GM18526 (cell line): ENCODE data around the gene ASXL3.

Experiments used
- POLR2A ChIP-seq: IDR thresholded peaks from 3 replicates; pipeline ENCODE4 v1.6.1; 2011; ENCODE audit not compliant: insufficient read length; ENCODE audit errors: extremely low read depth

The ASXL3 gene

DNA sequence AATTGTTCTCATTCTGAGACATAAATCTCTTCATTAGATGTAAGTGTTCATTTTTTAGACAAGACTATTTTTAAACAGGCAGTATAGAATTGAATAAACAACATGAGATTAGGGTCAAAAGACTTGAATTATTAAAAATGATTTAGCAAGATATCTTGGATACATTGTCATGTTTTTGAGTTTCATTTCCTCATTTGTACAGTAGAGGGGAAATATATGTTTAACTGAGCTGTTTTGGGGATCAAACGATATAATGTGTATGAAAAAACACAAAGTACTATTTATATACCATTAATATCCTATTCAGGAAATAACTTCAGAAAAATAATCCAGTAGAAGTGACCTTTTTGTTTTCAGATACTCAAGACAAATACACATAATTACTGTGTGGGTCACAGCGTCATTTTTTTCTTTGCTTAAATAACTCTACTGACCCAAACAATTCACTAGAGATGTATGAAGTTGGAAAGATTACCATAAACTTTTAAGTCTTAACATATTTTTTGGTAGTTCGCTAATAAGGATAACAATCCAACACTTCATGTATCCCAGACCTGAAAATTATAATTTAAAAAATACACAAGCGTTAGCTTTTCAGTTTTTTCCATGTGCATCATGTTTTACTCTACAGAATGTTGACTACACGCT lies 896 bp upstream of the ASXL3 start:
- no peak for TF ChIP-seq POLR2A

DNA sequence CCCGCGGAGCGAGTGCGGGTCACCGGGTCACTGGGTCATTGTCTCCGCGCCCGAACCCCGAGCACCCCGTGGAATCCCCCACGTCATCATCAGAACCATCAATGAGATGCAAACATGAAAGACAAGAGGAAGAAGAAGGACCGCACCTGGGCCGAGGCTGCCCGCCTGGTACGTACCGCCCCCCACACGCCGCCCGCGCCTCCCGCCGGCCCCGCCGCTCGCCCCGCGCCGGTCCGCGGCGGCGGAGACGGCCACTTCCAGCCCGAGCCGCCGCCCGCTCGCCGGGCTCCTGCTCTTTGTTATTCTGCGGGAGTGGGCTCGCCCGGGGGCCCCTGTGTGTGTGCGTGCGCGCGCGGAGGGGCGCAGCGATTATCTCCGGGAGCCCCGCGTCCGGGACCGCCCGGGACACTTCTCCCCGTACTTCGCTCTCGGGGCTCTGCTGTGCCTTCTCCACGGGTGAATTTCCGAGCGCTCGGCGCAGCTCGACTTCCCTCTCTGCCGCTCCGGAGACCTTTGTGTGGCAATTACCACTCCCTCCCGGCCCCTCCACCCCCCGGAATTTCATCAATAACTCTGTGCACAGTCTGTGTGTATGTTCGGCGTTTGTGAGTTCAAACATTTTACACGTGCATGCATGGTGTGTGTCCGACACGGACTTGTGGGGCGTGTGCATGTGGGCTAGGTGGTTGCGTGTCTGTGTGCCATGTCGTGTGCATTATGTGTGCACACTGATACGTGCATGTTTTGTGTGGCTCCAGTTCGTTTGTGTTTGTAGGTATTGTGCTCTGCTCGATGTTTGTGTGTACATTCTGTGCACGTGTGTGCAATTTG lies 714 bp downstream of the ASXL3 start:
- no peak for TF ChIP-seq POLR2A

DNA sequence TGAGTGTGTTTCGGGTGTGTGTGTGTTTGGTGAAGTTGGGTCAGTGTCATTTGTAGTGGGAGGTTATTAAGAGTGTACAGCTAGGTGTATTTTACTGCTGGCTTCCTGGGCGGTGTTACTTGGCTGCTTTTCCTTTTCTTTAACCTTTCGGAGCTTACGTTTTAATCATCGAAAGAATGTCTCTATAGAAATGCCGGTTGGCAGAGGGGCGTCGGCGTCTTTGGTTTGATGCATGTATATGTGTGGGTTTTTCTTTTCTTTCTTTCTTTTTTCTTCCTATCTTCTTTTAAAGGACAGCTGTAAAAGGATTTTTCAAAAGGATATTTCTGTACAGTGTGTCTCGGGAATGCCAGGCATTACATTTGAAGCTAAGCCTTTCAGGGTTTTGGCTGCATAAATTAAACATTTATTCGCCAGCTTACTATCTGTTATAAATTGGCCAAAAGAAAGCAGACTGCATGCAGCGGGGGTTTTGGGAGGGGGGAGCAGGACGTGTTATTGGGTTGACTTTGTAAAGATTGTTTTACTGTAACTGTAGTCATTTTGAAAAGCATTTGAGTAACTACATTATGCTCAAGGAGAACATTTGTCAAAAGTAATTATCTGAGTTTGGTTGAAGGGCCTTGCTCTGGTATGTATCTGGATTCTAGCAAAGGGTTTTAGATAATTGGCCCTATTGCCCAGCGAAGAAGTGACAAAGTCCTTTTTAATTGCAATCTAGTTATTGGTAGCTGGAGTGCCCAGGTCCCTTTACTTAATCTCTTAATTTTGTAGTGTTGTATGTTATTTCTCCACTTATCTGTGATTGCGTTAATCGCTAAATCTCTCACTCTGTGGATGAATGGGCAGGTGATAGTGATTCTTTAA lies 1.6 kb downstream of the ASXL3 start:
- no peak for TF ChIP-seq POLR2A

DNA sequence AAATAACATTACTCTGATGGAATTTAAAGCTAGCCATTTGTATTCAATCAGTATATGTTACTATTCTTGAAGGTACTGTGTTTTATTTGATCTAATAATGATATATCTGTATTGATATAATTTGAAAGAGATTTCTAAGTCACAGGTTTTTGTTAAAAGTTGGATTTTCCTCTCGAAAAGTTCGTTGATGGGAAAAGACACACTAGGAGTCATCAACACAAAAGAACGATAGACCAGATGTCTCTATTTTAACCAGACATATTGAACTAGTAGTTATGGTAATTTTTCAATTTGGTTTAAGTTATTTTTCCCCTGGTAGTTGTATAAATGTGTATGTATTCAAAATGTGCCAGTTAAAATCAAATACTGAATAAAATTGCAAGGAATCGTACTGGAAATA lies 2.5 kb downstream of the ASXL3 start:
- no peak for TF ChIP-seq POLR2A

DNA sequence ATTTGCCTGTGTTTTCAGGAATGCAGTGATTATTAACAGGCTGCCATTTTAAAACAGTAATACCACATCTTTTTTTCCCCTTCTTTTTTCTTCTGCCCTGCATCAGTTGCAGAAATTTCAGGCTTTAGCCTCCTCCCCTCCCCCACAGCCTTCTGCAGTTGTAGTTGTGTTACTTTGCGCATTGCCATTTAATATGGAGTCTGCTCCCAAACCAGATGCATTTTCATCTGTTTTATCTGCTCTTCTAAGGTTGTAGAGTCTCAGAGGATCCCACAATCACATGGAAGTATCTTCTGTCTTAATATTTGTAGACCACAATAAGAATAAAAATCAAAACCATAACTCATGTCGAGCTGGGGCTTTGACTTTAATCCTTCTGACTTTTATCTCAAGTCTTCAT lies 3.8 kb downstream of the ASXL3 start:
- no peak for TF ChIP-seq POLR2A

DNA sequence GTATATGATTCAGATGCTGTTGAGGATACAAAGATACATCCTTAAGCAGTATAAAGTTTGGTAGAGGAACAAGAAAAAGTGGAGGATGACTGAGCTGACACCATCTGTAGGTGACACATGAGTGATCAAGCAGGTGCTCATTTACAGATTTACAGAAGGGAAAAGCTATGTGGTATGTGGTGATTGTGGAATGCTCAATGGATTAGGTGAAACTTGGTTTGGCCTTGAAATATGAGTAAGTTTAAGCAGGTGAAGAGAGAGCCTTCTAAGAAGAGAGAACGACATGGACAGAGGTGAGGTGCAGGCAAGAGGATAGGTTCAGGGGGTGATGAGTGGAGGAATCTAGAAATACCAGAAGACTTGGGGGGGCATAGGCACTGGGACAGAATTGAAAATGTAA lies 5.9 kb downstream of the ASXL3 start:
- no peak for TF ChIP-seq POLR2A

DNA sequence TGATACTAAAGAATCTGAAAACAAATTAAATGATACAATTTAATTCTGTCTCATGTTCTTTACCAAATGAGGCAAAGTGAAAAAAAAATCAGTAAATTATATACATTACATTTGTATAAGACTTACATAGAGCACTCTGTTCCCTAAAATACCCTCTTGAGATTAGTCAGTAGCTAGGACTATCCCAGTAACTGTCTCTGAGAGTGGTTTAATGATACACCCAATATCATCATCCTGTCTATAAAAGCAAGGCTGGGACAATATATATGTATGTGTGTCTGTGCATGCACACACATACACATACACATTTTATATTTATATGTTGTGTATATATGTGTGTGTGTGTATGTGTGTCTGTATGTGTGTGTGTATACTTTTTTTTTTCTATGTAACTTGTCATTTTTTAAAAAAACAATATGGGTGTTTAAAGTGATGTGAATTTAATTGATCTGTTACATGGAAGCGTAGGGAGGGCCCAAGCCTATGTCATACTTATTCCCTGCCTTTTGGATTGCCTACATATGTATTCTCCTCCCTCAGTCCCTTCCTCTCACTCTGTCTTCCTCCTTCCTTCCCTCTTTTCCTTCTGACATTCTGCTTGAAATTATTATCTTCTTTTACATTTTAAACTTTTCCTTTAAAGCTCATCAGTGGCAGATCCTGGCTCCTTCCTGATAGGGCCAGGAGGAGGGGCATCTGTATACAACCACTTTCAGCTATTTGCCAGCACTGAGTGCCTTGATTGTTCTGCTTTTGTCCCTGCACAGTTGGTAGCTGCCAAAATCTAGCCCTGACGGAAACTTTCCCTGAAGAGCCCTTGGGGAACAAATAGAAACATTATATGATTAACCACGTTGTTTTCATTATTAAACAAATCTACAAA lies 6.8 kb downstream of the ASXL3 start:
- no peak for TF ChIP-seq POLR2A

DNA sequence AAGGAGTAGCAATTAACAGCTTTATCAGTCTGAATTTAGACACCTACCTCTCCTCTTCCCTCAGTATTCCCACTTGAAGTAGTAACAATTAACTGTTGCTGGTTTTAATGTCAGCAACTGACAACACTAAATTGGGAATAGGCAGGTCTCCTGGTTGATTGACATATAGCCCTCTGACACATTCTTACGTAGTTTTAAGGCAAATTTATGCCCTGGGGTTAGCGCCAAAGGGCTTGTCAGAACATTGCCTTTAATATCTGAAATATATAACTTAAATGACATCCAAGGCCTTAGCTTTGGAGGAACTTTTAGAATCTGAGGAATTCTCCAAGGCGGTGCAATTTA lies 7.4 kb downstream of the ASXL3 start:
- no peak for TF ChIP-seq POLR2A

DNA sequence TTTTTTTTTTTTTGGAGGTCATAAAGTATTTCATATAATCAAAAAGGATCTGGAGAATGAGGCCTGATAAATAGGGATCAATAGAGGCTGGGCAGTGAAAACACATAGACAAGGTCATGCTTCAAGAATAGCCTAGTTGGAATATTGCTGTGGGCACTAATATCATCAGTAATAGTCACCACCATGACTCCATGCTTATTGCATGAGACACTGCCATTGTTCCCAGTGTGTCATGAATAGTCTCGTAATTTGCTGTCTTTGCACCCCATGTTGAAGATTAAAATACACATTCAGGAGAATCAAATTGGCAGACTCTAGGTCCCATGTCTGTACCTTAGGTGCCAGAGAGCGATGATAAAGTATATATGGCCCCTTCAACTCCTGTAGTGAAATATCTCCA lies 10.3 kb downstream of the ASXL3 start:
- TF ChIP-seq POLR2A, result no peak

DNA sequence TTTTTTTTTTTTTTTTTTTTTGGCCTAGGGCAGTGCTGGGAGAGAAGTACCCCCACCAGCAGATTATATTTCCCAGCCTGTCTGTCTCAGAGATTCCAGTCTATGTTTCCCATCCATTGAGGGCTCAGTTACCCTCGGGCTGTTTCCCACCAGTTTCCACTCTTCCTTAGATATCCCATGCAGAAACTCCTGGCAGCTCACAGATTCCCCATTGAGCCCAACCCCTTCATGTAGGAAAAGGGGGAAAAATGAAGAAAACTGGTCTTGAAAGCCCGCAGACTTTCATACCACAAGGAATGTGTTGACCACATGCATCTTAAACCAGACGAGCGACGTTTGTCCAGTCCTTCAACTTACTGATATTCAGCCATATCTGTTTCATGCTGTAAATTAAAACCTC lies 15.2 kb downstream of the ASXL3 start:
- TF ChIP-seq POLR2A, result no peak

DNA sequence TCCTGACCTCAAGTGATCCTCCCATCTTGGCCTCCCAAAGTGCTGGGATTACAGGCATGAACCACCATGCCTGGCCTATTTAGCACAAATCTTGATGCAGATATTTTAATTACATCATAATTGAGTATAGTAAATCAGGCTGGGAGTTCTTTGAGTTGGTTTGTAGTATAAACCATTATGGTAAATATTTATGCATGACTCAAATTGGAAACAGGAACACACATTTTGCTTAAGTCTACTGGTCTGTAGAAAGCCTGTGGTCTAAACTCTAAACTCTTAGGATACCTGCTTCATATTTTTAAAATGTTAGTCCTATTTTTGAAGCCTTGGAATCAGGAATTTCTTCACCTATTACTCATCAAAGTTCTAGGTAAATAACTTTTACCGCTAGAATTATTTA lies 16.8 kb downstream of the ASXL3 start:
- TF ChIP-seq POLR2A, result no peak

DNA sequence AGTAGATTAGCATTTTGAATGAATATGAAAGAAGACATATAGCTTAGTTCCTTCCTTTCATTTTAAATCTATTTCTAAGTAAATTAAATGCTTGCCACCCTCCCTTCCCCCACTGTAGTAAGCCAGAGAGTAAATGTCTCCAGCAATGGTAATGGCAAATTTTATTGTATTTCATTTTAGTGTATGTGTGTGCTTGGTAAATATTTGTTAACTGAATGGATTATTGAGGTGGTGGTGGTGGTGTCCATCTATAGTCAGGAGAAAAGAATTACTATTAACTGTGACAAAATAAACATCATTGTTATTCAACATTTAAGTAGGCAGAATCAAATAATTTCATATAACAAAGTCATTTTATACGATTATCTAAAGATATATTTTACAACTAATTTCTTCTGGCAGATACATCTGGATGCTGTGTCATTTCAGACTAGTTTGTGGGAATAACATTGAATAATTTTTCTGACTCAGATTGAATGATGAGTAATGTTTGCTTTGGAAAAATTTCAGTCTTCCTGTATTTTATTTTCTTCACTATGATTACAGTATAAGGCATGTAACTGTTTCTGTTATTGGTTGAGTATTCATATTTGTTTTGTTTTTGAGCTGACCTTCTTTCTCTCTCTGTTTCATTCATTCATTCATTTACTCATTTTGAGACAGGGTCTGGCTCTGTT lies 18.3 kb downstream of the ASXL3 start:
- TF ChIP-seq POLR2A, result no peak

DNA sequence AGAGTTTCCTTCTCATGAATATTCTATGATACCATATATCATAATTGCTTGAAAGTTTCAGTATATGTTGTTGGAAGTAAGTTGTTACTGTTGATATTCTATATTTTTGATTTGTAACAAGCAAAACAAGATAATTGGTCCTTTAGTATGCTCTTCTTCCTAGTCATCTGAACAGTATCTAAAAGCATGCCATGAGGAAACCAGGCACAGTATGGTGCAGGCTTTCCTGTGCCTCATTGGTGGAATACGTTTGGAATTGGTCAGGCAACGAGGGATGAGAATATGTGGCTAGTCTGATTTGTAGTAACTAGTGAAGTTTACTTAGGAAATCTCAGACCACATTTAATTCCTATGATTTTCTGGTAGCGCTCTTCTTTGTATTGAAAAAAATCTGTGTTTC lies 22.8 kb downstream of the ASXL3 start:
- no peak for TF ChIP-seq POLR2A

DNA sequence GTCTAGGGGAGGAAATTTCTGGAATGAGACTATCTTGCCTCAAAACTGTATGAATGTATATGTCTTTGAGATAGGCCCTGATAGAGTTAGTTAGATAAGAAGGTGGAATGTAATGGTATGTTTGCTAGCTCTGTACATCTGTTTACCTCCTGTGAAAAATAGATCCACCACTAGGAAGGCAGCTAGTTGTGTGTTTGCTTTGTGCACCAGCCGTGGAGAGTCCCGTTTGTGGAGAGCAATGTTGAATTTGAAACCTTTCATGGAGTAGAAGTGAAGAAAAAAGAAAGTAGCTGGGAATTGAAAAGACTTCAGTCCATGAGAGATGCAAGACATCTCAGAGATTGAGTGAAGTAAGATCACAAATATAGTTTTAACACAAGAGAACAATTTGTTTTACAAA lies 25.4 kb downstream of the ASXL3 start:
- TF ChIP-seq POLR2A, result no peak
